GM10847 (cell line): ENCODE data around the gene ALX4.

Source experiments
- POLR2A ChIP-seq: IDR thresholded peaks from 2 replicates; pipeline ENCODE4 v1.6.1; 2011; ENCODE audit not compliant: insufficient read length; ENCODE audit errors: extremely low read depth

The ALX4 gene

GRCh38 chr11:44257338-44258189, 52.4 kb downstream of the ALX4 start:
- TF ChIP-seq POLR2A: no peak

- no peak for TF ChIP-seq POLR2A
These were observed 53.2 kb downstream of the ALX4 start for GRCh38 chr11:44256673-44257291.

GRCh38 chr11:44255406-44256071, 54.4 kb downstream of the ALX4 start:
- TF ChIP-seq POLR2A: no peak

- TF ChIP-seq POLR2A: no peak
These were observed 56.8 kb downstream of the ALX4 start for GRCh38 chr11:44252999-44253602.

- no peak for TF ChIP-seq POLR2A
These were observed 59.5 kb downstream of the ALX4 start for GRCh38 chr11:44250421-44250820.

- no peak for TF ChIP-seq POLR2A
These were observed 61.8 kb downstream of the ALX4 start for GRCh38 chr11:44248109-44248508.

- TF ChIP-seq POLR2A: no peak
These were observed 62.4 kb downstream of the ALX4 start for GRCh38 chr11:44247508-44247907.

- TF ChIP-seq POLR2A: no peak
These were observed 63.2 kb downstream of the ALX4 start for GRCh38 chr11:44246726-44247125.

- TF ChIP-seq POLR2A: no peak
These were observed 65.2 kb downstream of the ALX4 start for GRCh38 chr11:44244639-44245310.

GRCh38 chr11:44243595-44244343, 66.2 kb downstream of the ALX4 start:
- TF ChIP-seq POLR2A: no peak

- TF ChIP-seq POLR2A: no peak
These were observed 66.9 kb downstream of the ALX4 start for GRCh38 chr11:44243086-44243485.

GRCh38 chr11:44241851-44242250, 68.1 kb downstream of the ALX4 start:
- no peak for TF ChIP-seq POLR2A

GRCh38 chr11:44237156-44237555, 72.8 kb downstream of the ALX4 start:
- no peak for TF ChIP-seq POLR2A

- no peak for TF ChIP-seq POLR2A
These were observed 73.6 kb downstream of the ALX4 start for GRCh38 chr11:44236296-44236695.
